HK-2 (cell line): ENCODE data around the gene FPGS.

Experiments used
- DNase-seq: peaks from one replicate; pipeline ENCODE4 v3.0.0-alpha.2; 2018; ENCODE audit not compliant: unreplicated experiment

FPGS gene

DNA sequence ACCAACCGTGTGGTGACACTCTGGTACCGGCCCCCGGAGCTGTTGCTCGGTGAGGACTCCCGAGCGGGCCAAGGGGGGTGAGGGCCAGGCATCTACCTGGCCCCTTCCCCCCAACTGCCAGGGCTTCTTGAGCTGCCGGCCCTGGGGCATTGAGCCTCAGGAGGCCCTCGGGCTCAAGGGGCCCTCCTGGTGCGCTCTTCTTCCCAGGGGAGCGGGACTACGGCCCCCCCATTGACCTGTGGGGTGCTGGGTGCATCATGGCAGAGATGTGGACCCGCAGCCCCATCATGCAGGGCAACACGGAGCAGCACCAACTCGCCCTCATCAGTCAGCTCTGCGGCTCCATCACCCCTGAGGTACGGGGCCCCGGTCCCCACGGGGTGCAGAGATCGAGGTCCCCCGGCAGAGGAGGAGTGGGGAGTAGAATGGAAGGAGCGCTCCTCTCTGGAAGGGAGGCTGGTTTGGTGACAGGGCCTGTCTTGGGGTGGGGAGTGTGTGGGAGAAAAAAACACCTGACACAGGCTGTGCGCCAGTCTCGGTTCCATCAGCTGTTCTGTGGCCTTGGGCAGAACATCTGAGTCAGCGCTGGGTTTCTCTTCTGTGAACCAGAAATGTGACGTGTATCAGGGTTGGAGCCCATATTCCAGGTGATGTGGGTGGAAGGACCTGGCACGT, 14.2 kb upstream of the FPGS start:
- no peak for DNase-seq

DNA sequence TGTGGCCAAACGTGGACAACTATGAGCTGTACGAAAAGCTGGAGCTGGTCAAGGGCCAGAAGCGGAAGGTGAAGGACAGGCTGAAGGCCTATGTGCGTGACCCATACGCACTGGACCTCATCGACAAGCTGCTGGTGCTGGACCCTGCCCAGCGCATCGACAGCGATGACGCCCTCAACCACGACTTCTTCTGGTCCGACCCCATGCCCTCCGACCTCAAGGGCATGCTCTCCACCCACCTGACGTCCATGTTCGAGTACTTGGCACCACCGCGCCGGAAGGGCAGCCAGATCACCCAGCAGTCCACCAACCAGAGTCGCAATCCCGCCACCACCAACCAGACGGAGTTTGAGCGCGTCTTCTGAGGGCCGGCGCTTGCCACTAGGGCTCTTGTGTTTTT, 13.5 kb upstream of the FPGS start:
- no peak for DNase-seq

DNA sequence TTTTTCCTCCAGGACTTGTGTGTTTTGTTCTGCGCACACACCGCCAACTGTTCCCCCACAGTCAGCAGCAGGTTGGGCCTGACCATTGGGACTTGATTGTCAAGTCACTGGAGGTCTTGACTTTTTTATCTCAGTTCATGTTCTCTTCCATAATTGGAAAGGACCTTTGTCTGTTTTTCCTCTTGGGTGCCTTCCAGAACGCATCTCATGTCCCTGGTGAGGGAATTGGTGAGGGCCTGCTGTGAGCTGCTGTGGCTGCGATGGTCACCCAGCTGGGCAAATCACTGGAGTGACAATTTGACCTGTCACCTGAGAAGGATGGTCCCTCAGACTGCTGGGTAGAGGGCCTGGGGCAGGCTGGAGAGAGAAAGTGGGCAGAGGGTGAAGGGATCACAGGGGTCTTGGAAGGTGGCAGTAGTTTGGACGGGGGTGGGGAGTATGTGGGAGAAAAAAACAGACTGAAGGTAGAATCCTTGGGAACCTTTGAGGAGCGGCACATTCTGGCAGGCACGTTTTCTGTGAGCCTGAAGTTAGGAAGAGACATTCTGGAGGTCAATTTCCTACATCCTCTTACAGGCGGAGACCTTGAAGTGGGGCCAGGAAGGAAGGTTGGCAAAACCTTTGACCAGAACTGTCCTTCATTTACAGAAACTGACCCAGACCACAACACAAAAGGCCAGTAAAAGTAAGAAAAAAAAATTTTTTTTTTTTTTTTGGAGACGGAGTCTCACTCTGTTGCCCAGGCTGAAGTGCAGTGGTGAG, 12.4 kb upstream of the FPGS start:
- no peak for DNase-seq

DNA sequence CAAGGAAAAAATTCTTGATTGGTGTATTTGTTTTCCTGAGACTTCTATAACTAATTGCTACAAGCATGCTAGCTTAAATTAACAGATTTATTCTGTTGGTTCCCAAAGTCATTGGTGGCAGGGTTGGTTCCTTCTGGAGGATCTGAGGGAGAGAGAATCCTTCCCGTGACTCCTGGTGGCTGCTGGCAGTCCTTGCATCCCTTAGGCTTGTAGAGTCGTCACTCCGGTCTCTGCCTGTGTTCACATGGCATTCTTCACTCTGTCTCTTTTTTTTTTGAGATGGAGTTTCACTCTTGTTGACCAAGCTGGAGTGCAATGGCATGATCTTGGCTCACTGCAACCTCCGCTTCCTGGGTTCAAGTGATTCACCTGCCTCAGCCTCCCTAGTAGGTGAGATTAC, 11.6 kb upstream of the FPGS start:
- DNase-seq, result no peak

DNA sequence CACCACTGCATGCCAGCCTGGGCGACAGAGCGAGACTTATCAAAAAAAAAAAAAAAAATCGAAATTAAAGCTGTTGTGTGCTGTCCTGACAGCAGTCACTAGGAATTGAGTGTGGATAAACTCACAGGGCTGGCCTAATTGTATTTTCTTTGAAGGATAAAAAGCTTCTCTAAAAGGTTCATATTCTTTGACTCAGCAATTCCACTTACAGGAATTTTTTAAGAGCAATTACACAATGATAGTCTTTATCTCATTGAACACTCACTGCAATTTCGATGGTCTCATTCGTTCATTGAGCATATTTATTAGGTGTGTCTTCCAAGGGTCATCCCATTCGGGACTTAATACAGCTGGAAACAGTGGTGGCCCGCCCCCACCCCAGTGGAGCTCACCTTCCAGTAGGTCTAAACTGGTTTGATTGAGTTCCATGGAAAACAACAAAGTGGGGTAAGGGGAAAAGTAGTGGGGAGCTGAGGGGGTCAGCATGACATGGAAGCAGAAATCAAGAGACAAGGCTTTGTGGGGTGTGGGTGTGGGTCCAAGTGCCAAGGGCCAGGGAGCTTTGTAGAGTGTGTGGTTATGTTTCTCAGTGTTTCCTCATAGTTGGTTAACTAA, 10.2 kb upstream of the FPGS start:
- no peak for DNase-seq

DNA sequence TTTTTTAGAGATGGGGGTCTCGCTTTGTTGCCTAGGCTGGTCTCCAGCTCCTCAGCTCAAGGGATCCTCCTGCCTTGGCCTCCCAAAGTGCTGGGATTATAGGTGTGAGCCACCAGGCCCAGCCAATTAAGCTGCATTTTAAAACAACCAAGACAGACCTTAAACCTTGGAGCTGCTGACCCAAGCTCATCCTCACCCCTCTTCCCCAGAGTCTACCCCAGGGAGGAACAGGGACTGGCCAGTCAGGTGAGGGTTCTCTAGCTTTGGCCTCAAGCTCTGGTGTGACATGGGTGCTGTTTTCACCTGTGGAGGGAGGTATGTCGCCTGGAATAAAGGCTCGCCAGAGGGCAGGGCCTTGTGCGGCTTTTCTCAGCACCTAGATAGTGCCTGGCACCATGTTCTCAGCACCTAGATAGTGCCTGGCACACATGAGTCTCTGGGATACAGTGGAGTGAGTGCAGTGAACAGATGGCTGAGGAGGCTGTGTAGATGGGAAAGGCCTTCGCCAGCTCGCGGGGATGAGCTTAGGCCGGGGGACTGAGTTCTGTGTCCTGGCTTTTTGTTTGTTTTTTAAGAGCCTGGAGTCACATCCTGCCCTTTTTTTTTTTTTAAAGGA, 9.5 kb upstream of the FPGS start:
- DNase-seq, result no peak

DNA sequence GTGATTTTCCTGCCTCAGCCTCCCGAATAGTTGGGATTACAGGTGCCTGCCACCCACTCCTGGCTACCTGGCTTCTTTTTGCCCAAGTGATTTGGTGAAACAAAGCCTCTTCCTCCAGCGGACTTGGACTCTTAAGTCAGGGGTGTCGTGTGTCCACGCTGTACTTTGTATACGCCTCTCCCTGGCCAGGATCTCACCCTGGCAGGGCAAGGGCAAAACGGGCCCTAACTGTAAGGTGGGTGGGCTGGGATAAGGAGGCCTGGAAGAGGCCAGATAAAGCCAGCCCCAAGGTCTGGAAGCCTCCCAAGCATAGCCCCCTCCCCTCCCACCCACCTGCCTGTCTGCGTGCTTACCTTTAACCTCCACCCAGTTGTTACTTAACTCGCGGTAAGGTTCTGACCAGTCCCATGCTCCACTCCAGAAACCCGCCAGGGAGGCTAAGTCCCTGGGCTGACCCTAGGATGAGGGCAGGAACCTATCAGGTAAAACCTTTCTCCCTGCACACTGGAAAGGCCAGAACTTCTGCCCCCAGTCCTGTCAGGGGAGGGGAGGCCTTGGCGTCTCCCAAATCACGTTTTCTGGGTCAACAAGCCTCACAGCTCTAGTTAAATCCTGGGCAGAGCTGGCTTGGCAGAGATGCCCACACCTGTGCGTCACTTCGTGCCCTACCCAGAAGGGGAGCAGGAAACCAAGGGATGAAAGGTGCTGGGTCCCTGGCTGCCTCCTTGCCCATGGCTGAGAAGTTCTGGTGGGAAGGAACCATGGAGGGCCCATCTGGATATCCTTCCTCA, 8.5 kb upstream of the FPGS start:
- no peak for DNase-seq

DNA sequence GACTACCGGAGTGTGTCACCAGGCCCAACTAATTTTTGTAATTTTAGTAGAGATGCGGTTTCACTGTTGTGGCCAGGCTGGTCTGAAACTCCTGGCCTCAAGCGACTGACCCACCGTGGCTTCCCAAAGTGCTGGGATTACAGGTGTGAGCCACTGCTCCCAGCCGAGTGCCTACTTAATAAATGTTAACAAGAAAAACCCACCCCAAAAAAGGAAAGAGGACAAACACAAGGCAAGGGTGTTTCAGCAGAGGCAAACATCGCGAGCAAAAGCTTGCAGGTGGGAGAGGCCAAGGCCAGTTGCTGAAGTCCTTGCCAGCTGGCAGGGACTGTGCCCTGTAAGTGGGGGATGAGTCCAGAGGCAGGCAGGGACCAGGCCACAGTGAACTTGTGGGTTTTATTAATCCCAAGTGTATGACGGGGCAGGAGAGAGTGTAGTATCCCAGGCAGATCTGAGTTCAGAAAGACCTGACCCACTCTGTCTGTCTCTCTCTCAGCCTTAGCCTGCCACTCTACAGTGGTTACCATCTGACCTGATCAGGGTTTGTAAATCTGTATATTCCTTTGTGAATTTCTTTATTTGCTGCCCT, 6.4 kb upstream of the FPGS start:
- no peak for DNase-seq

DNA sequence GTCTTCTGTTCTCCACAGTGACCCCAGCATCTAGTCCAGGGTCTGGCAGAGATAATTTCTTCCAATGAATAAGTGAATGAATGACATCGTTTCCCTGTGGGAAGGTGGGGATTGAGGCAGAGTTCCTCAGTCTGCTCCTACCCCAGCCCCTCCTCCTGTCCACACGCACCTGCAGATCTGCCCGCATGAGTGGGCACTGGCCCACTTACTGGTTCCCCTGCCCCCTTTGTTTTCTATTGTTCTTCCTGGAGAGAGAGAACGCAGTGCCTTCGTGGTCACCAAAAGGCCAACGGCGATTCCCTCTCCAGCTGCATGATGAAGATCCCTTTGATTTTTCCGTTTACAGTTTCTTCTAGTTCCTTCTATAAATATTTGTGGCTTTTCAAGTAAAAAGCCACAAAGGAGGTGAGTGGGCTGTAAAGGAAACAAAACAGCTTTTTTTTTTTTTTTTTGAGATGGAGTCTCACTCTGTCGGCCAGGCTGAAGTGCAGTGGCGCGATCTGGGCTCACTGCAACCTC, 5.8 kb upstream of the FPGS start:
- no peak for DNase-seq

DNA sequence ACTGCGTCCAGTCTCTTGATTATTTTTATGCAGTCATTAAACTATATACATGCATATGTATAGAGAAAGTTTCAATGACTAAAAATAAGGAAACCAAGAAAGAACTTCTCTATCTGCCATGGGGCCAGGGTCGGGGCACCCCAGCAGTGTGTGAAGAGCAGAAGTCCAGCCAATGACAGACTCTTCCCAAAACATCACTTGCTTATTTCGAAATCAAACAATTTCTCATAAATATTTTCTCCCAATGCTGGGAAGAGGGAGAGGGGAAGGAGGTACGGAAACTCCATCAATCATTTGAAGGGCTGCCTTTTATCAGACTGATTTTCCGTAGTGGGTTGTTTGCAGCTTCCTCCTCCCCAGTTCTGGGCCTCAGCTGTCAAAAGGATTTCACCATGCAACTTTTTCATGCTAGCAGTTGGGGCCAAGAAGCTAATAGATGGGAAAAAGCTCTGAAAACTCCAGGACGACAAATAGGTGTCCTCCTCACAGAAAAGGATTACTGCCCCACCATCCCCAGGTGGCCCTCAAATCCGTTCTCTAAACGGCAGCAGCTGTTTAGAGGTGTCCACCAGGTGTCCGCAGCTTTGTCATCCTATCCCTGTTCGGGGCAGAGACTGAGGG, 617 bp upstream of the FPGS start:
- no peak for DNase-seq

DNA sequence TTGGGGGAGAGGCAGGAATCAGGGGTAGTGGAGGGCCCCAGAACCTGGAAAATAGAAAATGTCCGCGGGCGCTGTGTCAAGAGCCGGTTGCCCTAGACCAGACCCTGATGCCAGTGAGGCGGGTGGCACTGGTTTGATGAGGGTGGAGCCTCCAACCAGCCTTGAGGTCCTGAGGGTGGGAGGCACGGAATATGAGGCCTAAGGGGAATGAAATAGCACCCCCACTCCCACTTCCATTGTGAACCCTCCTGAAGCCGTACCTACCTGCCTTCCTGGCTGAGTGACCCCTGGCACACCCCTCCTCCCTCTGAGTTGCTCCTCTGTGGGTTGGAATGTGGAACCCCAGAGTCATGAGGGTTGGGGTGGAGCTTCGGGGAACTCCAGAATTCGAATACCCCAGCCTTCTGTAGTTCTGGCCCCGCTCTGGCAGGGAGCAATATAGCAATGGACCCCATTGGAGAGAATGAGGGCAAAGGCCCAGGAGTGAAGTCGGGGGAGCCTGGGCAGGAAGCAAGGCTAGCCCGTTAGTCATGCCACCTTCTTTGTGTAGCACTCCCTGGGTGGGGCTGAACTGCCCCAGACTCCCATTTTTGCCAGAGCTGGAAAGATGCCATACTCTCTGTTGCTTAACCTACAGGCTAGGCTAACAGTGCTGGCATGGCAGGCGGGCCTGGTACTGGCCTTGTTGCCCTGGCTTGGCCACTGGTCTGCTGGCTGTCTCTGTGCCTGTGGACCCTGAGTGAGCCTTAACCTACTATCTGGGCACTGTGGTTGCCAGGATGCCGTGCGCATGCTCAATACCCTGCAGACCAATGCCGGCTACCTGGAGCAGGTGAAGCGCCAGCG, 1.0 kb downstream of the FPGS start:
- DNase-seq, result peak; percentile 57

DNA sequence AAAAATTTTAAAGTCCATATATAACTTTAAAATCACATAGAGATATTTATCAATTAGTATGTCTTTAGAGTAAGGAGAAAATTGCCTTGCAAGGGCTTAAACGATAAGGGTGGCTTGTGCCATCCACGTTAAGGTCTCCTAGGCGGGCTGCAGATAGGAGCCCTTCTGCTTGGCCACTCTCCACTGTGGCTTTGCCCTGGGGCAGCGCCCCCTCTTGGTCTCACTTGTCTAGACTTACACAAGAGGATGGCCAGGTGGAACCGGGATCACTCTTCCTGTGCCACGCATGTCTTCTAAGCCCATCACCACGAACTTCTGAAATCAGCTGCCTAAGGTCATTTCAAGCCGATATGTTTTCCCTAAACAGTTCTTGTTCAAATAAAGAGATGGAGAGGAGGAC, 2.9 kb downstream of the FPGS start:
- DNase-seq, result no peak

DNA sequence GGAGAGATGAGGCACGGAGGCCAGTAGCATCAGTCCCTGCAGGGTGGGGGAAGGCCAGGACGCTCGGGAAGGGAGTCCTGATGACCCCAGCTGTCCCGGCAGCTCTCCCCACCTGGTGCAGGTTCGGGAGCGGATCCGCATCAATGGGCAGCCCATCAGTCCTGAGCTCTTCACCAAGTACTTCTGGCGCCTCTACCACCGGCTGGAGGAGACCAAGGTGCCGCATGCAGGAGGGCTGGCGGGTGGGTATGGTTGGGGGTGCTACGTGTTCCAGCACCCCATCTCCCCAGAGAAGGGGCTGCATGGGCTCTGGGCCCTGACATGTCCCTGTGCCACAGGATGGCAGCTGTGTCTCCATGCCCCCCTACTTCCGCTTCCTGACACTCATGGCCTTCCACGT, 4.2 kb downstream of the FPGS start:
- no peak for DNase-seq

DNA sequence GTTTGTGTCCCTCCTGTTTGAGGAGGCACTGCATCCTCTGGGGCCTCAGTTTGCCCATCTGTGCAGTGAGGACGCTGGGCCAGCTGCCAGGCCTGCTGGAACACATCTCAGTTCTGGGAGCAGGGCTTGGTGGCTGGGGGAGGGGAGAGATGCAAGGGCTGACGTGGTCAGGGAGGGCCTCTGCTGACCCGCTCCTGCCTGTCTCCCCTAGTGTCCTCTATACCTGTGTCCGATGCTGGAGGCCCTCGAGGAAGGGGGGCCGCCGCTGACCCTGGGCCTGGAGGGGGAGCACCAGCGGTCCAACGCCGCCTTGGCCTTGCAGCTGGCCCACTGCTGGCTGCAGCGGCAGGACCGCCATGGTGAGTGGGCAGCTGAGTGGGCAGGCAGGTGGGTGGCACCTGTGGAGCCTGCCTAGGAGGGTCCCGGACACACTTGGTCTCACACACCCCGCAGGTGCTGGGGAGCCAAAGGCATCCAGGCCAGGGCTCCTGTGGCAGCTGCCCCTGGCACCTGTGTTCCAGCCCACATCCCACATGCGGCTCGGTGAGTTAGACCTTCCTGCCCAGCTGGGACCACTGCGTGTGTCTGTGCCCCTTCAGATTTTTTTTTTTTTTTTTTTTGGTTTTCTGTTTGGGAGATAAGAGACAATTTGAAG, 5.8 kb downstream of the FPGS start:
- no peak for DNase-seq

DNA sequence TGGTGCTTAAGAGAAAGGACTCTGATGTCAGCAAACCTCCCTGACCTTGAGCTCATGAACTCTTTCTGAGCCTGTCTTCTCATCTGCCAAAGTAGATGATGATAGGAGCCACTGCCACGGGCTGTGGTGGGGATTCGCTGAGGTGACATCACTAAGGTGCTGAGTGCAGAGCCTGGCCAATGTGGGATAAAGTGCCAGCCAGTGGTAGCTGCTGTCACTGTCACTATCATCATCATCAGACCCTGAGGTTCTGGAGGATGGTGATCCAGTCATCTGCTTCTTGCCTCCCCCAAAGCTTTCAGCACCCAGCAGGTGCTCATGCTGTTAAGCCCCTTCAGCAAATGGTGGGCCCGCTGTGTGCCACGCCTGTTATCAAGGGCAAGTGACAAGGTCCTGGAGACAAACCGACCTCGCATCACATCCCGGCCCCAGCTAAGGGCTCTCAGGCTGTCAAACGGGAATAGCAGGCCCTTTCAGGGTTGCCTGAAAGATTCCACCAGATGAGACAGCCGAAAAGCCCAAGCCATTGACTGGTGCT, 6.4 kb downstream of the FPGS start:
- no peak for DNase-seq

DNA sequence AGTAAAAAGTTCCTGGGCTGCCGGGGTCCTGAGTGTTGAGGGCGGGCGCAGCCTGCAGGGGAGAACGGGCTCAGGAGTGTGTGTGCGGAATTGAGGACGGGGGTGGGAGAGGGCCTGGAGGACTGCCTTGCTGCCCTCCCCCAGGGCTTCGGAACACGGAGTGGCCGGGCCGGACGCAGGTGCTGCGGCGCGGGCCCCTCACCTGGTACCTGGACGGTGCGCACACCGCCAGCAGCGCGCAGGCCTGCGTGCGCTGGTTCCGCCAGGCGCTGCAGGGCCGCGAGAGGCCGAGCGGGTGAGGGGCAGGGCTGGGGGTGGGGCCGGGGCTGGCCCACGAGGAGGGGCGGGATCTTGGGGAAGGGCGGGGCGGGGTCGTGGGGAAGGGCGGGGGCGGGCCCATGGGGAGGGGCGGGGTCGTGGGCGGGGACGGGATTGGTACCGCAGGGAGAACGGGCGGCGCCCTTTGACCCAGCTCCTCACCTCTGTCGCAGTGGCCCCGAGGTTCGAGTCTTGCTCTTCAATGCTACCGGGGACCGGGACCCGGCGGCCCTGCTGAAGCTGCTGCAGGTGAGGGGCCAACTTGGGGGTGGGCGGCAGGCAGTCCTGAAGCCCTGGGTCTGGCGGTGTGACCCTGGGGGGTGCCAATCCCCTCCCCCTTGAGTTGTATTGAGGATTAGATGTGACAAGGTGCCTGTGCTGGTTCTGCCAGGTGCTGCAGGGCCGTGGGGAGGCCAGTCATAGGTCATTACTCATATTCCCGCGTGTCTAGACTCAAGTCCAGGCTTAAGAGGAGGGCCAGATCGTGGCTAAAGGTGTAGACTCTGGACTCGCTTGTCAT, 7.1 kb downstream of the FPGS start:
- DNase-seq, result no peak

DNA sequence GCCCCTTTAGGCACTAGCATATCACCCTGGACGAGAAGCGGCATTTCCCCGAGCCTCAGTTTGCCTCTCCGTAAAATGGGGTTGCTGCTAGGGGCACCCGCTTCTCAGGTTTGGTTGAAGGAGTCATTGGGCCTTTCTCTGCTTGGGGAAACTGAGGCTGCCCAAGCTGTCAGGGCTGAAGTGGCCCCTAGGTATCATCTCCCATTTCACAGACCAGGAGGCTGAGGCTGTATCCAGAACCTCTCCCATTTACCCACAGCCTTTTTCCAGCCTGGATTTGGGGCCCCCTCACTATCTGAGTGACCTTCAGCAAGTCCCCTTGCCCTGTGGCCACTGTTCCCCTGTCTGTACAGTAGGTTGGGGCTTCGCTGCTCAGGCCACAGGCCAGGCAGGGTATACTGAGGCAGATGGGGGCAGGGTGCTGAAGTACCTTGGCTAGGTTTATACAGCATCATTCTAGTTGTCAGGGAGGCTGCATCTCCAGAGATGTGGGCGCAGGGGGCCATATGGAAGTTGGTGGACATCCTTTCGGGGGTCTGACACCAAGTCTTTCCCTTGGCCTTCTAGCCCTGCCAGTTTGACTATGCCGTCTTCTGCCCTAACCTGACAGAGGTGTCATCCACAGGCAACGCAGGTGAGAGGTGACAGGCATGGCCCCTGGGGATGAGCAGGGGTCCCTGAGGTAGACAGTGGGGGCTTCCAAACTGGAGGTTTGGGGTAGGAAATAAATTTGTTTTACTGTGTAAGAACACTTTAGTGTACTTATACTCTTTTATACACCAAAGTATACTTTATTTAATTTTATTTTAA, 7.9 kb downstream of the FPGS start:
- no peak for DNase-seq
